GM12892 (cell line): ENCODE measurements around the gene RTN4.
"Not testable (repeated sequence)": the region's sequence is repeated elsewhere in the genome, so short reads cannot be mapped to it uniquely, and the experiment has no call there.

Experiments used
- DNase-seq: peaks from one replicate; pipeline ENCODE4 v3.0.0; 2011; ENCODE audit not compliant: insufficient read length
- FAIRE-seq: peaks from 2 replicates; lab custom pipeline; 2011; peaks lifted over from hg19 to GRCh38; lab: Jason Lieb, UNC
- POLR2A ChIP-seq: IDR thresholded peaks from 2 replicates; pipeline ENCODE4 v1.6.1; 2011; ENCODE audit warnings: low read depth, low read length, control low read depth
- POLR2AphosphoS5 ChIP-seq: IDR thresholded peaks from 2 replicates; pipeline ENCODE4 v1.6.1; 2011; ENCODE audit warnings: low read depth, low read length, control low read depth
- TAF1 ChIP-seq: IDR thresholded peaks from 2 replicates; pipeline ENCODE4 v1.6.1; 2011; ENCODE audit warnings: low read depth, mild to moderate bottlenecking, control low read depth, low read length, borderline replicate concordance

The RTN4 gene

DNA sequence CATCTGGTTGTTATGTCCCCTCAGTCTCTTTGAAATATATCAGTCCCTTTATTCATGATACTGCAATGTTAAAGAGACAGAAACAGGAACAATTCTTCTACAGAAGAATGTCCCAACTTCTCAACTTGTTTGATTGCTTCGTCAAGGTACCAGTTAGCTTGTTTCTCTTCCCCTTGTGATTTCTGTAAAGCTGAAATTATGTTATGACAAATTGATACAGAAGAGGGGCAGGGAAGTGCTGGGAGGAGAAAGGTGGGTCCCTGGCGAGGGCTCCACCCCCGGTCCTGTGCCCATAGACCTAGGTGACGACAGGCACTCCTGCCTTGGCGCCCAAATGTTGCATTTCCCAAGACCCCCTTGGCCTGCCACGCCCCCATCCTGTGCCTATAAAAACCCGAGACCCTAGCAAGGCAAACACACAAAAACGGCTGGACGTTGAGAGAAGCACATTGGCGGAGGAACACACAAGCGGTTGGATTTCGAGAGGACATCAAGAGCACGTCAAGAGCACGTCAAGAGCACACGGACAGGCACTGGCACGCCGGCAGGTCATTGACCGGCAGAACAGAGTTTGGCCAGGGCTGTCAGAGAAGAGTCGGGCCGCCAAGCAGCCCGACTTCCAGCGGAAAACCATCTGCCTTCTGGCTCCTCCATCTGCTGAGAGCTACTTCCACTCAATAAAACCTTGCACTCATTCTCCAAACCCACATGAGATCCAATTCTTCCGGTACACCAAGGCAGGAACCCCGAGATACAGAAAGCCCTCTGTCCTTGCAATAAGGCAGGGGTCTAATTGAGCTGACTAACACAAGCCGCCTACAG is 11.5 kb upstream of the RTN4 start:
- TF ChIP-seq TAF1 = no peak
- no peak for TF ChIP-seq POLR2A
- no peak for TF ChIP-seq POLR2AphosphoS5
- FAIRE-seq (no peak), DNase-seq (no peak)

DNA sequence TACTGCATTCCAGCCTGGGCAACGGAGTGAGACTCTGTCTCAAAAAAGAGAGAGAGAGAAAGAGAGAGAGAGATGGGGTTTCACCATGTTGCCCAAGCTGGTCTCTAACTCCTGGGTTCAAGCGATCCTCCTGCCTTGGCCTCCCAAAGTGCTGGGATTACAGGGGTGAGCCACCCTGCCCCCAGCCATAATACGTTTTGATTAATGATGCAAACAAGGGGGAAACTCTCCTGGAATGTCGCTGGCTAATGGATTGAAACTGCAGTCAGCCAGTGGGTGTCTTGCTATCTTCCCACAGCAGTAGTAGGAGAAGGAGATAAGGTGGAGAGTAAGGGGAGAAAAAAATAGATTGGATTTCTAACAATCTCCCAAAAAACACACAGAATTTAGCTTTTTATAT is 9.5 kb upstream of the RTN4 start:
- FAIRE-seq (no peak), DNase-seq (no peak)
- TF ChIP-seq POLR2AphosphoS5 (no peak), POLR2A (no peak)

DNA sequence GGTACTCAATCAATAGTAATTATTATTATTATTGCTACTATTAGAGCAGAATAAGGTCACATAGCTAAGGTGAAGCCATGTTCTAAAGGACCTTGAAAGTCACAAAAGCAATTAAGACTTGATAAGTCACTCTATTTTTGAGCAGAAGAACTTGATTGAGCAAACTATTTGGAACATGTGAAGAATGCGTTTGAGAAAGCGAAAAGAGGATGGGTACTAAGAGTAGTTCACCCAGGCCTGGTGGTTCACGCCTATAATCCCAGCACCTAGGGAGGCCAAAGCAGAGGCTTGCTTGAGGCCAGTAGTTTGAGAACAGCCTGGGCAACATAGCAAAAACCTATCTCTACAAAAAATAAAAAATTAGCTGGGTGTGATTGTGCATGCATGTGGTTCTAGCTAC is 7.2 kb upstream of the RTN4 start:
- TF ChIP-seq POLR2A (no peak), TAF1 (no peak), POLR2AphosphoS5 (no peak)
- FAIRE-seq (no peak), DNase-seq (no peak)

GRCh38 chr2:55056024-55056521 is 5.8 kb upstream of the RTN4 start:
- FAIRE-seq = no peak
- no peak for TF ChIP-seq TAF1
- no peak for TF ChIP-seq POLR2A
- no peak for TF ChIP-seq POLR2AphosphoS5
- no peak for DNase-seq

DNA sequence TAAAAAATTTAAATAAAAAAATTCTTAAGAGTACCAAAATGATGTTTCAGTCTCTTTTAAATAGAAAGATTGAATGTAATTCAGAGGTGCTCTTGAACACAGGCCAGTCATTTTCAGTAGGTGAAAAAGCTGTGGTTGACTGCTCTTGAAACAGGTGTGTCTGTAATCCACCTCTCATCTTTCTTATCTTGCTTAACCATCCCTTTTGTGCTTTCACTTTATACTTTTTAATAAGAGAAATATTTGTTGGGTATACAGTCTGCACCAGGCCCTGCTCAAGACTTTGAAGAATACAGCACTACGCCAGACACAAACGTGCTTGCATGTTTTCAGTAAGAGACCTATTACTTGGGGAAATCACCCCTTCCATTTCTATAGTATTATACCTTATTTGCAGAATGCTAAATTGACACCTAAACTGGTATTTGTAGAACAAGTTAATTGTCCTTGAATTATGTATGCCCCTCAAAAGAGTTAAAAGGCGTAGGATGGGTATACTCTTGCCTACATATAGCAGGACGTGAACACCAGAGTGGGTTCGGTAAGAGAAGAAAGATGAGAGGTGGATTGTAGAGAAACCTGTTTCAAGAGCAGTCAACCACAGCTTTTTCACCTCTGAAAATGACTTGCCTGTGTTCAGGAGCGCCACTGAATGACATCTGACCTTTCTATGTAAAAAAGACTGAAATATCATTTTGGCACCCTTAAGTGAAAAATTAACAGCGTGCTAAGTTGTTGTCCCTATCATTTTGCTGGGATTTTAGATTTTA is 4.0 kb upstream of the RTN4 start:
- FAIRE-seq (peak; percentile 90), DNase-seq (no peak)
- TF ChIP-seq TAF1 (no peak), POLR2A (no peak), POLR2AphosphoS5 (no peak)

- not testable (repeated sequence) for DNase-seq, FAIRE-seq
Observed at GRCh38 chr2:55053225-55053624, 3.0 kb upstream of the RTN4 start.

GRCh38 chr2:55052129-55053061 is 2.1 kb upstream of the RTN4 start:
- FAIRE-seq = no peak
- TF ChIP-seq POLR2A (no peak), TAF1 (no peak), POLR2AphosphoS5 (no peak)
- DNase-seq = no peak

GRCh38 chr2:55051026-55051866 is 995 bp upstream of the RTN4 start:
- DNase-seq = no peak
- no peak for FAIRE-seq
- no peak for TF ChIP-seq TAF1
- TF ChIP-seq POLR2AphosphoS5 = no peak
- TF ChIP-seq POLR2A = no peak

DNA sequence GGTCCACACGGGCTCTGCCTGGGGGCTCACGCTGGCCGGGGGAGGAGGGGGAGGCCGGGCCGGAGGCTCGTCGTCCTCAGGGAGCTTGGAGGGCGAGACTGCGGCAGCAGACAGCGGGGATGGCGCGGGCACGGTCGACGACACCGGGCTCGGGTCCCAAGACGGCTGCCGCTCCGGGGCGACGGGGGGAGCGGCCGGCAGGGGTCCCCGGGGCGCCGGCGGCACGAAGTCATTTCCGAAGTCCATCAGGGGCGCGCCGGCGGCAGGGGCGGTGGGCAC is 491 bp downstream of the RTN4 start:
- FAIRE-seq (no peak), DNase-seq (peak; percentile 28)
- TF ChIP-seq TAF1 (no peak), POLR2A (no peak), POLR2AphosphoS5 (no peak)

DNA sequence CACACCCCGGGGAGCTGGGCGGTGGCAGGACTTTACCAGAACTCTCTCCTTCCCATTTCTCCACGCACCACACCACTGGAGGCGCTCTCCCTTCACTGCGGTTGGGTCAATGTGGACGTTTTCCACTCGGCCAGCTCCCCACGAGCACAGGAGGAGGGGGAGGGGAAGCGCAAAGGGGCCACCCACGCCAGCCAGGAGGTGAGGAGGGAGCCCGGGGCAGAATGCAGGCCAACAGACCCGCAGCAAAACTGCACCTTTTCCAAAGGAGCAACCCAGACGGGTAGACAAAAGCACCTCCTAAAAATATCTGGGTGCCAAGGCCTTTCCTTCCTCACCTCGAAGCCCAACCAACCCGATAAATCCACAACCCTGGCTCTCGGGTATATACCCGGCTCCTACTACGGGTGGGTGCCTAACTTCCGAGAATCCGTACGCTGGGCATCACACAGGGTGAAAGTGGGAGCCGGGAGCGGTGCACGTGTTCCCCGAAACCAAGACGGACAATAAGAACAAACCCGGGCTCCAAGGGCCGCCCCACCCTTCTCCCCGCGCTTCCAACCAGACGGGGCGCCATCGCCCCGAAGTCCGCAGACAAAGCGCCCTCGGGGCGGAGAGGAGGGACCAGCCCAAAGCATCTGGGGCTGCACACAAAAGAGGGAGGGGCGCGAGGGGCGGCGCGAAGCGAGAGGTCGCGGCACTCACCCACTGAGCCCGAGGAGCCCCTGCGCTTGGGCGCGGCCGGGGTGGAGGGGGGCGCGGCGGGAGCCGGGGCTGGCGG is 1.0 kb downstream of the RTN4 start:
- FAIRE-seq (peak; percentile 68), DNase-seq (peak; percentile 34)
- TF ChIP-seq TAF1 = no peak
- no peak; the same call in 1 of the 2 replicates for TF ChIP-seq POLR2AphosphoS5
- TF ChIP-seq POLR2A = no peak
